Nephron (organoid): Measurements from ENCODE around the gene CD59.

Source experiments
- H3K27ac Mint-ChIP-seq, 3 experiments: 2 replicates each; pipeline ENCODE4 v1.8.0; 2020; ENCODE audit warnings: mixed read lengths in 3 of 3, mild to moderate bottlenecking in 2 of 3, moderate library complexity in 1 of 3
- H3K27me3 Mint-ChIP-seq: 2 replicates; pipeline ENCODE4 v1.8.0; 2021; ENCODE audit warnings: low read depth, mild to moderate bottlenecking, moderate library complexity, mixed read lengths
- H3K36me3 Mint-ChIP-seq: 2 replicates; pipeline ENCODE4 v1.8.0; 2020; ENCODE audit warnings: low read depth, mixed read lengths
- H3K4me1 Mint-ChIP-seq: 2 replicates; pipeline ENCODE4 v1.8.0; 2020; ENCODE audit warnings: mixed read lengths
- H3K4me3 Mint-ChIP-seq, 3 experiments: 2 replicates each; pipeline ENCODE4 v1.8.0; 2020; ENCODE audit warnings: mild to moderate bottlenecking in 3 of 3, mixed read lengths in 3 of 3, moderate library complexity in 2 of 3
- H3K9me3 Mint-ChIP-seq: 2 replicates; pipeline ENCODE4 v1.8.0; 2020; ENCODE audit warnings: mixed read lengths
- TF ChIP-seq, protein P1 (sequence below), 3 experiments: fragments of 200-600 bp; sonication (generic); IDR thresholded peaks; one replicate each; pipeline ENCODE4 v1.5.0; 2021; ENCODE audit warnings: antibody characterized with exemption in 3 of 3; ENCODE audit not compliant: unreplicated experiment in 3 of 3

CD59 gene

DNA sequence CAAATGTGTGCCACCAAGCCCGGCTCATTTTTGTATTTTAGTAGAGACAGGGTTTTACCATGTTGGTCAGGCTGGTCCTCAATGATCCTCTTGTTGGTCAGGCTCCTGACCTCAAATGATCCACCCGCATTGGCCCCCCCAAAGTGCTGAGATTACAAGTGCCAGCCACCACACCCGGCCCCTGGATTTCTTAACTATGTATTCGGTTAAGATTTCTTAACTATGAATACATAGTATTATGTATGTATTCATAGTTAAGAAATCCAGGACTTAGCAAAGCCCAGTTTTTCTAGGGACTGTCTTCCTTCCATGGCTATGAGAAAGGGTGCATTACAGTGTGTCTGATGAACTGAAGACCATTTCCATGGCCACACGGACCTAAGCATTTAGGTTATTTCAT is 37.3 kb downstream of the CD59 start:
- TF ChIP-seq, protein P1, sequence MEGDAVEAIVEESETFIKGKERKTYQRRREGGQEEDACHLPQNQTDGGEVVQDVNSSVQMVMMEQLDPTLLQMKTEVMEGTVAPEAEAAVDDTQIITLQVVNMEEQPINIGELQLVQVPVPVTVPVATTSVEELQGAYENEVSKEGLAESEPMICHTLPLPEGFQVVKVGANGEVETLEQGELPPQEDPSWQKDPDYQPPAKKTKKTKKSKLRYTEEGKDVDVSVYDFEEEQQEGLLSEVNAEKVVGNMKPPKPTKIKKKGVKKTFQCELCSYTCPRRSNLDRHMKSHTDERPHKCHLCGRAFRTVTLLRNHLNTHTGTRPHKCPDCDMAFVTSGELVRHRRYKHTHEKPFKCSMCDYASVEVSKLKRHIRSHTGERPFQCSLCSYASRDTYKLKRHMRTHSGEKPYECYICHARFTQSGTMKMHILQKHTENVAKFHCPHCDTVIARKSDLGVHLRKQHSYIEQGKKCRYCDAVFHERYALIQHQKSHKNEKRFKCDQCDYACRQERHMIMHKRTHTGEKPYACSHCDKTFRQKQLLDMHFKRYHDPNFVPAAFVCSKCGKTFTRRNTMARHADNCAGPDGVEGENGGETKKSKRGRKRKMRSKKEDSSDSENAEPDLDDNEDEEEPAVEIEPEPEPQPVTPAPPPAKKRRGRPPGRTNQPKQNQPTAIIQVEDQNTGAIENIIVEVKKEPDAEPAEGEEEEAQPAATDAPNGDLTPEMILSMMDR (IDR thresholded peaks at IDR 0.05; ENCODE audit: unreplicated experiment in 3 of 3), result no peak
- Mint-ChIP-seq H3K27me3 (no peaks in the 10 kb centered on the region), H3K9me3 (no peaks in the 10 kb centered on the region), H3K27ac (no peak overlapping the region), H3K36me3 (no peaks in the 10 kb centered on the region), H3K4me1 (peaks cover 37% of the 10 kb centered on the region), H3K4me3 (peak overlapping the region in 1 of 3 experiments; percentile 85)

DNA sequence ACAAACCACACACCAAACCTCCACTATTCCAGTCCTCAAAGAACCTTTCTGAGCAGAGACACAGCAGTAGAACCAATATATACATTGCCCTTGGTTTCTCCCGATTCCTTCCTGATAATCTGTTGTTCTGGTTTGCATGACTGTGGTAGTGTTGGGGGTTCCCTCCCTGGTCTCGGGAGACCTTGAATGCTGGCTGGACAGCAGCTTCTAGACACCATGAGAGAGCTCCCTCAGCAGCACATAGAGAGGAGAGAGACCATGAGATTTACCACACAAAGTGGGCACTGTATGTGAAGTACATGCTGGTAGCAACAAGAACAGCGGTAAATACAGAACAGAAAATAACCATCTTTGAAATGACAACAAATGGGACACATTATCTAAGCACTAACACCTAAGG is 38.2 kb downstream of the CD59 start:
- Mint-ChIP-seq H3K4me1 (peaks cover 45% of the 10 kb centered on the region), H3K27me3 (no peaks in the 10 kb centered on the region), H3K36me3 (no peaks in the 10 kb centered on the region), H3K4me3 (no peak overlapping the region), H3K27ac (peak overlapping the region in 2 of 3 experiments; percentile 4 to 5), H3K9me3 (no peaks in the 10 kb centered on the region)
- TF ChIP-seq, protein P1 (IDR thresholded peaks at IDR 0.05; ENCODE audit: unreplicated experiment in 3 of 3), result no peak

GRCh38 chr11:33696931-33697638 is 39.1 kb downstream of the CD59 start:
- no peaks in the 10 kb centered on the region for H3K9me3 Mint-ChIP-seq
- H3K27me3 Mint-ChIP-seq, result peaks cover 2% of the 10 kb centered on the region
- H3K27ac Mint-ChIP-seq, result peak overlapping the region in 2 of 3 experiments; percentile 9 to 52
- TF ChIP-seq, protein P1 (IDR thresholded peaks at IDR 0.05; ENCODE audit: unreplicated experiment in 3 of 3), result no peak
- no peak overlapping the region for H3K4me3 Mint-ChIP-seq
- H3K4me1 Mint-ChIP-seq, result peaks cover 47% of the 10 kb centered on the region
- no peaks in the 10 kb centered on the region for H3K36me3 Mint-ChIP-seq

DNA sequence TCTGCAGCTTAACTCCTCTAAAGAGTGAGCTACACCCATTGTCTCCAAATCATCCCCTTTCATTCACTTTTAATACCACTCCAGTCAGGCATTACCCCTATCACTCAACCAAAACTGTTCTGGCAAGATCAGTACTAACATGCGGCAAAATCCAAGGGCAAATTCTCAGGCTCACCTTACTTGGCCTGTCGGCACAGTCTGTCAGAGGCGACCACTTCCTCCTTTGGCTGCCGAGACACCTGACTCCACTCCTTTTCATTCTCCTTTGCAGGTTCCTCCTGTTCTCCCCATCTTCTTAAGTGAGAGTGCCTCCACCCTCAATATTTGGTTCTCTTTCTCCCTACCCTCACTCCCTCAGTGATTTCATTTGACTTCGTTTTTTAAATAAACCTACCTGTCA is 39.8 kb downstream of the CD59 start:
- Mint-ChIP-seq H3K9me3 (no peaks in the 10 kb centered on the region), H3K4me1 (peaks cover 47% of the 10 kb centered on the region), H3K27ac (peak overlapping the region in 2 of 3 experiments; percentile 8 to 9), H3K27me3 (peaks cover 6% of the 10 kb centered on the region), H3K4me3 (no peak overlapping the region), H3K36me3 (no peaks in the 10 kb centered on the region)
- TF ChIP-seq, protein P1 (IDR thresholded peaks at IDR 0.05; ENCODE audit: unreplicated experiment in 3 of 3), result no peak

GRCh38 chr11:33695051-33695566 is 41.1 kb downstream of the CD59 start:
- Mint-ChIP-seq H3K27ac (peak overlapping the region; percentile 67 to 89 (median 74)), H3K4me3 (no peak overlapping the region), H3K36me3 (no peaks in the 10 kb centered on the region), H3K4me1 (peaks cover 55% of the 10 kb centered on the region), H3K27me3 (peaks cover 6% of the 10 kb centered on the region), H3K9me3 (no peaks in the 10 kb centered on the region)
- TF ChIP-seq, protein P1 (IDR thresholded peaks at IDR 0.05; ENCODE audit: unreplicated experiment in 3 of 3), result no peak
